ENCODE data around the gene LRRC59. TPM values are rescaled to one million over a fixed set of nuclear protein-coding genes. Genes with fewer than 3 reads are reported as not detected.

The LRRC59 gene
- total RNA-seq, 2 donors from 2014 or later: 55.6 to 96.4 TPM

GRCh38 chr17:50359998-50360461 is 37.3 kb downstream of the LRRC59 start:
- DNase-seq (ENCODE audit: low spot score) (no peak), ATAC-seq (ENCODE audit: insufficient number of reproducible peaks, low FRiP score, low read depth) (no peak)
- Histone ChIP-seq H3K27ac (no peak overlapping the region), H3K36me3 (peaks cover 32% of the 10 kb centered on the region), H3K4me3 (no peak overlapping the region), H3K9me3 (no peaks in the 10 kb centered on the region), H3K4me1 (ENCODE audit: control insufficient read depth in 1 of 2, low read depth in 2 of 2) (peaks cover 0 to 5% of the 10 kb centered on the region in 2 donors), H3K27me3 (replicated peaks; ENCODE audit: insufficient read depth) (no peaks in the 10 kb centered on the region)
- TF ChIP-seq CTCF (IDR thresholded peaks at IDR 0.05): no peak

- H3K36me3 ChIP-seq: peaks cover 35% of the 10 kb centered on the region
- ATAC-seq (ENCODE audit: insufficient number of reproducible peaks, low FRiP score, low read depth): no peak
These were observed 38.2 kb downstream of the LRRC59 start for GRCh38 chr17:50359005-50359699.

GRCh38 chr17:50358177-50358576 is 39.1 kb downstream of the LRRC59 start:
- no peak overlapping the region for H3K4me3 ChIP-seq
- DNase-seq (ENCODE audit: low spot score): no peak
- no peaks in the 10 kb centered on the region for H3K9me3 ChIP-seq
- peaks cover 0 to 5% of the 10 kb centered on the region in 2 donors for H3K4me1 ChIP-seq (ENCODE audit: control insufficient read depth in 1 of 2, low read depth in 2 of 2)
- H3K36me3 ChIP-seq: peaks cover 39% of the 10 kb centered on the region
- TF ChIP-seq CTCF (IDR thresholded peaks at IDR 0.05): no peak
- no peak overlapping the region for H3K27ac ChIP-seq
- H3K27me3 ChIP-seq (replicated peaks; ENCODE audit: insufficient read depth): no peaks in the 10 kb centered on the region
- no peak for ATAC-seq (ENCODE audit: insufficient number of reproducible peaks, low FRiP score, low read depth)

More at GRCh38 chr17:50359005-50359699, 38.2 kb downstream of the LRRC59 start:
- DNase-seq (ENCODE audit: low spot score): no peak
- Histone ChIP-seq H3K27ac (no peak overlapping the region), H3K4me3 (no peak overlapping the region), H3K4me1 (ENCODE audit: control insufficient read depth in 1 of 2, low read depth in 2 of 2) (peaks cover 0 to 5% of the 10 kb centered on the region in 2 donors), H3K9me3 (no peaks in the 10 kb centered on the region), H3K27me3 (replicated peaks; ENCODE audit: insufficient read depth) (no peaks in the 10 kb centered on the region)
- TF ChIP-seq CTCF (IDR thresholded peaks at IDR 0.05): no peak

GRCh38 chr17:50356892-50357510 is 40.3 kb downstream of the LRRC59 start:
- no peaks in the 10 kb centered on the region for H3K27me3 ChIP-seq (replicated peaks; ENCODE audit: insufficient read depth)
- DNase-seq (ENCODE audit: low spot score) (no peak), ATAC-seq (ENCODE audit: insufficient number of reproducible peaks, low FRiP score, low read depth) (no peak)
- H3K4me1 ChIP-seq (ENCODE audit: control insufficient read depth in 1 of 2, low read depth in 2 of 2): no peaks in the 10 kb centered on the region
- H3K9me3 ChIP-seq: no peaks in the 10 kb centered on the region
- H3K27ac ChIP-seq: no peak overlapping the region
- H3K4me3 ChIP-seq: no peak overlapping the region
- peaks cover 43% of the 10 kb centered on the region for H3K36me3 ChIP-seq
- no peak for TF ChIP-seq CTCF (IDR thresholded peaks at IDR 0.05)

- DNase-seq (ENCODE audit: low spot score) (no peak), ATAC-seq (ENCODE audit: insufficient number of reproducible peaks, low FRiP score, low read depth) (no peak)
- no peak overlapping the region for H3K4me3 ChIP-seq
- H3K4me1 ChIP-seq (ENCODE audit: control insufficient read depth in 1 of 2, low read depth in 2 of 2): no peaks in the 10 kb centered on the region
- H3K27me3 ChIP-seq (replicated peaks; ENCODE audit: insufficient read depth): no peaks in the 10 kb centered on the region
- no peaks in the 10 kb centered on the region for H3K9me3 ChIP-seq
- no peak for TF ChIP-seq CTCF (IDR thresholded peaks at IDR 0.05)
- no peak overlapping the region for H3K27ac ChIP-seq
- H3K36me3 ChIP-seq: peaks cover 43% of the 10 kb centered on the region
These were observed 40.9 kb downstream of the LRRC59 start for GRCh38 chr17:50356418-50356817.

Data from thoracic aorta (tissue), 2 donors.